Ovary (tissue), 3 donors: ENCODE measurements around the gene ZBTB18.

Experiments used
- POLR2A ChIP-seq: fragments of 450-650 bp; IDR thresholded peaks from one replicate; pipeline ENCODE4 v1.6.1; 2017; ENCODE audit warnings: antibody characterized with exemption, mild to moderate bottlenecking, moderate library complexity
- TF ChIP-seq, protein P1 (sequence below), 3 donors: fragments of 450-650 bp in 2 of 3; fragments of 200-600 bp in 1 of 3; IDR thresholded peaks; one replicate each; pipeline versions ENCODE4 v1.5.1 to v1.8.0; 2016 to 2022; ENCODE audit warnings: antibody characterized with exemption in 3 of 3, mild to moderate bottlenecking in 1 of 3
- donor health status: DM: no; HTN: no; CAD: no.

DNA sequence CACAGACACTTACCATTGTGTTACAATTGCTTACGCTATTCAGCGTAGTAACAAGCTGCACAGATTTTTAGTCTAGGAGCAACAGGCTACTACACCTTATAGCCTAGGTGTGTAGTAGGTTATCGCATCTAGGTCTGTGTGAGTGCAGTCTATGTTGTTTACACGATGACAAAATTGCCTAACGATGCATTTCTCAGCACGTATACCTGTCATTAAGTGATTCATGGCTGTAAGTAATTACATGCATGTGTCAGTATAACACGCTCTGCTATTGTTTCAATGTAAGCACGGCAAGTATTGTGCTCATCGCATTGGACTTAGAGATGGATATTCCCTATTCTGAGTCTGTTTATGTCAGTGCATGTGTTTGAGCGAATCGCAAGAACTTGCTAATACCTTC lies 15.7 kb upstream of the ZBTB18 start:
- TF ChIP-seq, protein P1, sequence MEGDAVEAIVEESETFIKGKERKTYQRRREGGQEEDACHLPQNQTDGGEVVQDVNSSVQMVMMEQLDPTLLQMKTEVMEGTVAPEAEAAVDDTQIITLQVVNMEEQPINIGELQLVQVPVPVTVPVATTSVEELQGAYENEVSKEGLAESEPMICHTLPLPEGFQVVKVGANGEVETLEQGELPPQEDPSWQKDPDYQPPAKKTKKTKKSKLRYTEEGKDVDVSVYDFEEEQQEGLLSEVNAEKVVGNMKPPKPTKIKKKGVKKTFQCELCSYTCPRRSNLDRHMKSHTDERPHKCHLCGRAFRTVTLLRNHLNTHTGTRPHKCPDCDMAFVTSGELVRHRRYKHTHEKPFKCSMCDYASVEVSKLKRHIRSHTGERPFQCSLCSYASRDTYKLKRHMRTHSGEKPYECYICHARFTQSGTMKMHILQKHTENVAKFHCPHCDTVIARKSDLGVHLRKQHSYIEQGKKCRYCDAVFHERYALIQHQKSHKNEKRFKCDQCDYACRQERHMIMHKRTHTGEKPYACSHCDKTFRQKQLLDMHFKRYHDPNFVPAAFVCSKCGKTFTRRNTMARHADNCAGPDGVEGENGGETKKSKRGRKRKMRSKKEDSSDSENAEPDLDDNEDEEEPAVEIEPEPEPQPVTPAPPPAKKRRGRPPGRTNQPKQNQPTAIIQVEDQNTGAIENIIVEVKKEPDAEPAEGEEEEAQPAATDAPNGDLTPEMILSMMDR (IDR thresholded peaks at IDR 0.05) = no peak
- no peak for TF ChIP-seq POLR2A
